Right lobe of liver (tissue), 4 donors: ENCODE measurements around the gene LILRA6.

Source experiments
- CTCF ChIP-seq, 4 donors: fragments of 200-600 bp in 3 of 4; fragments of 450-650 bp in 1 of 4; IDR thresholded peaks; one replicate each; pipeline versions ENCODE4 v1.5.1 to v1.8.0; 2016 to 2022; ENCODE audit warnings: antibody characterized with exemption in 4 of 4, mild to moderate bottlenecking in 2 of 4
- POLR2A ChIP-seq: fragments of 450-650 bp; IDR thresholded peaks from one replicate; pipeline ENCODE4 v1.6.1; 2017; ENCODE audit warnings: antibody characterized with exemption, mild to moderate bottlenecking
- donor health status: DM: no; HTN: no; CAD: no.
- donor health status: DM: no; HTN: no; CAD: no.
- donor health status: DM: no; HTN: yes; CAD: no.

- TF ChIP-seq POLR2A = no peak
- TF ChIP-seq CTCF (IDR thresholded peaks at IDR 0.05) = no peak
Measured at GRCh38 chr19:54287456-54287855, 44.9 kb upstream of the LILRA6 start.
